NCI-H226 (cell line): ENCODE results near the gene KLF11.
"Not testable (repeated sequence)": the region's sequence is repeated elsewhere in the genome, so short reads cannot be mapped to it uniquely, and the experiment has no call there.

Source experiments
- DNase-seq: peaks from one replicate; pipeline ENCODE4 v3.0.0-alpha.2; 2015

Gene KLF11

DNA sequence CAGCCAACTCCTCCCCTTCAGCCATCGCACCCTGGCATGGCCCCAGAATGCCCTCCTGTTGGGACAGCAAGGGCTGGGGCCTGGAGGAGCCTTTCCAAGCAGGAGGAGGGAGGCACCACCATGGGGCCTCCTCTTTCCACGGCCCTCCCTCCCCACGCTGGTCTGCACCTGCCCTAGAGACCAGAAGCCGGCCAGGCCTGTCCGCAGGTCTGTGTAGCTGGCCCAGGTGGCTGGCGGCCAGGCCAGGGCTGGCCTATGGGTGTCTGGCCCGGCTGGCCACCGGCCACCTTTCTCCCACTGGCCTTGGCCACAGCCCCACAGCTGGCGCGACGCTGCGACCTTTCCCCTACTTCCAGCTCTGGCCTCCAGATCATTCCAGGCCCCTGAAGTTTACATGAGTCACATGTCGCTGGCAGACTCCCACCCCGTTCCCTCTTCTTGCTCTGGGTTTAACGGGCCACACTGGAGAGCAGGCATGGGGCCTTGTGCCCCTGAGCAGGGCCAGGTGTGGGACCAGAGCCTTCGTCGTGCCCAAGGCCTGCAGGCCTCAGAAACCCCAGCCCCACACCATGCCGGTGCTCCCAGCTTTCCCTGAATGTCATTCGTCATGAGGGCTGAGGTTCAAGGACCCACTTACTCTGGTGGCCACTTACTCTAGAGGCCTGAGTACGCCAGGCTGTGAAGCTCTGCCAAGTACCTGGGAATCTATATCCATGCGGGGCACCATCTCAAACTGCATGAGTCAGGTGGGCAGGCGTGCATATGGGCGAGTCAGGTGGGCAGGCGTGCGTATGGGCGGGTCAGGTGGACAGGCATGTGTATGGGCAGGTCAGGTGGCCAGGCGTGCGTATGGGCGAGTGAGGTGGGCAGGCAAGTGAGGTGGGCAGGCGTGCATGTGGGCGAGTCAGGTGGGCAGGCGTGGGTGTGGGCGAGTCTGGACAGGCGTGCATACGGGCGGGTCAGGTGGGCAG, 33.3 kb upstream of the KLF11 start:
- DNase-seq = no peak

DNA sequence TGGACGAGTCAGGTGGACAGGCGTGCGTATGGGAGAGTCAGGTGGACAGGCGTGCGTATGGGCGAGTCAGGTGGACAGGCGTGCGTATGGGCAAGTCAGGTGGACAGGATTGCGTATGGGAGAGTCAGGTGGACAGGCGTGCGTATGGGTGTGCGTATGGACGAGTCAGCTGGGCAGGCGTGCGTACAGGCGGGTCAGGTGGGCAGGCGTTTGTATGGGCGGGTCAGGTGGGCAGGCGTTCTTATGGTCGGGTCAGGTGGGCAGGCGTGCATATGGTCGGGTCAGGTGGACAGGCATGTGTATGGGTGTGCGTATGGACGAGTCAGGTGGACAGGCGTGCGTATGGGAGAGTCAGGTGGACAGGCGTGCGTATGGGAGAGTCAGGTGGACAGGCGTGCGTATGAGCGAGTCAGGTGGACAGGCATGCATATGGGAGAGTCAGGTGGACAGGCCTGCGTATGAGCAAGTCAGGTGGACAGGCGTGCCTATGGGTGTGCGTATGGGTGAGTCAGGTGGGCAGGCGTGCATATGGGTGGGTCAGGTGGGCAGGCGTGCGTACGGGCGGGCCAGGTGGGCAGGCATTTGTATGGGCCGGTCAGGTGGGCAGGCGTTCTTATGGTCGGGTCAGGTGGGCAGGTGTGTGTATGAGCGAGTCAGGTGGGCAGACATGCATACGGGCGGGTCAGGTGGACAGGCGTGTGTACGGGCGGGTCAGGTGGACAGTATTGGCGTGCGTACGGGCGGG, 32.3 kb upstream of the KLF11 start:
- DNase-seq = not testable (repeated sequence)

DNA sequence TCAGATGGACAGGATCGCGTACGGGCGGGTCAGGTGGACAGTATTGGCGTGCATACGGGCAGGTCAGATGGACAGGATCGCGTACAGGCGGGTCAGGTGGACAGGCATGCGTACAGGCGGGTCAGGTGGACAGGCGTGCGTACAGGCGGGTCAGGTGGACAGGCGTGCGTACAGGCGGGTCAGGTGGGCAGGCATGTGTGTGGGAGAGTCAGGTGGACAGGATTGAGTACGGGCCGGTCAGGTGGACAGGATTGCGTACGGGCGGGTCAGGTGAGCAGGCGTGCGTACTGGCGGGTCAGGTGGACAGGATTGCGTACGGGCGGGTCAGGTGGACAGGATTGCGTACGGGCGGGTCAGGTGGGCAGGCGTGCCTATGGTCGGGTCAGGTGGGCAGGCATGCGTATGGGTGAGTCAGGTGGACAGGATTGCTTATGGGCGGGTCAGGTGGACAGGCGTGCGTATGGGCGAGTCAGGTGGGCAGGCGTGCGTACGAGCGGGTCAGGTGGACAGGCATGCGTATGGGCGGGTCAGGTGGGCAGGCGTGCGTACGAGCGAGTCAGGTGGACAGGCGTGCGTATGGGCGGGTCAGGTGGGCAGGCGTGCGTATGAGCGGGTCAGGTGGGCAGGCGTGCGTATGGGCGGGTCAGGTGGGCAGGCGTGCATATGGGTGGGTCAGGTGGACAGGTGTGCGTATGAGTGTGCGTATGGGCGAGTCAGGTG, 31.6 kb upstream of the KLF11 start:
- DNase-seq = not testable (repeated sequence)

DNA sequence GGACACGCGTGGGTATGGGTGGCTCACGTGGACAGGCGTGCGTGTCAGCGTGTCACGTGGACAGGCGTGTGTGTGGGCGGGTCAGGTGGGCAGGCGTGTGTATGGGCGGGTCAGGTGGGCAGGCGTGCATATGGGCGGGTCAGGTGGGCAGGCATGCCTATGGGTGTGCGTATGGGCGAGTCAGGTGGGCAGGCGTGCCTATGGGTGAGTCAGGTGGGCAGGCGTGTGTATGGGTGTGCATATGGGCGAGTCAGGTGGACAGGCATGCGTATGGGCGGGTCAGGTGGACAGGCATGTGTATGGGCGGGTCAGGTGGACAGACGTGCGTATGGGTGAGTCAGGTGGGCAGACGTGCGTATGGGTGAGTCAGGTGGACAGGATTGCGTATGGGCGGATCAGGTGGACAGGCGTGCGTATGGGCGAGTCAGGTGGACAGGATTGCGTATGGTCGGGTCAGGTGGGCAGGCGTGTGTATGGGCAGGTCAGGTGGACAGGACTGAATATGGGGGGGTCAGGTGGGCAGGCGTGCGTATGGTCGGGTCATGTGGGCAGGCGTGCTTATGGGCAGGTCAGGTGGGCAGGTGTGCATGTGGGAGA, 30.9 kb upstream of the KLF11 start:
- DNase-seq = not testable (repeated sequence)

DNA sequence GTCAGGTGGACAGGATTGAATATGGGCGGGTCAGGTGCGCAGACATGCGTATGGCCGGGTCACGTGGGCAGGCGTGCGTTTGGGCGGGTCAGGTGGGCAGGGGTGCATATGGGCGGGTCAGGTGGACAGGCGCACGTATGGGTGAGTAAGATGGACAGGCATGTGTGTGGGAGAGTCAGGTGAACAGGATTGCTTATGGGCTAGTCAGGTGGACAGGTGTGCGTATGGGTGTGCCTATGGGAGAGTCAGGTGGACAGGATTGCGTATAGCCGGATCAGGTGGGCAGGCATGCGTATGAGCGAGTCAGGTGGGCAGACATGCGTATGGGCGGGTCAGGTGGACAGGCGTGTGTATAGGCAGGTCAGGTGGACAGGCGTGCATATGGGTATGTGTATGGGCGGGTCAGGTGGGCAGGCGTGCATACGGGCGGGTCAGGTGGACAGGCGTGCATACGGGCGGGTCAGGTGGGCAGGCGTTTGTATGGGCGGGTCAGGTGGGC, 30.3 kb upstream of the KLF11 start:
- DNase-seq = no peak

DNA sequence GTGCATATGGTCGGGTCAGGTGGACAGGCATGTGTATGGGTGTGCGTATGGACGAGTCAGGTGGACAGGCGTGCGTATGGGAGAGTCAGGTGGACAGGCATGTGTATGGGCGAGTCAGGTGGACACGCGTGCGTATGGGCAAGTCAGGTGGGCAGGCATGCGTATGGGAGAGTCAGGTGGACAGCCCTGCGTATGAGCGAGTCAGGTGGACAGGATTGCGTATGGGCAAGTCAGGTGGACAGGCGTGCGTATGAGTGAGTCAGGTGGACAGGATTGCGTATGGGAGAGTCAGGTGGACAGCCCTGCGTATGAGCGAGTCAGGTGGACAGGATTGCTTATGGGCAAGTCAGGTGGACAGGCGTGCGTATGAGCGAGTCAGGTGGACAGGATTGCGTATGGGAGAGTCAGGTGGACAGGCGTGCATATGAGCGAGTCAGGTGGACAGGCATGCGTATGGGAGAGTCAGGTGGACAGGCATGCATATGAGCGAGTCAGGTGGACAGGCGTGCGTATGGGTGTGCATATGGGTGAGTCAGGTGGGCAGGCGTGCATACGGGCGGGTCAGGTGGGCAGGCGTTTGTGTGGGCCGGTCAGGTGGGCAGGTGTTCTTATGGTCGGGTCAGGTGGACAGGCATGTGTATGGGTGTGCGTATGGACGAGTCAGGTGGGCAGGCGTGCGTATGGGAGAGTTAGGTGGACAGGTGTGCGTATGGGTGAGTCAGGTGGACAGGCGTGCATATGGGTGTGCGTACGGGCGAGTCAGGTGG, 29.5 kb upstream of the KLF11 start:
- not testable (repeated sequence) for DNase-seq

DNA sequence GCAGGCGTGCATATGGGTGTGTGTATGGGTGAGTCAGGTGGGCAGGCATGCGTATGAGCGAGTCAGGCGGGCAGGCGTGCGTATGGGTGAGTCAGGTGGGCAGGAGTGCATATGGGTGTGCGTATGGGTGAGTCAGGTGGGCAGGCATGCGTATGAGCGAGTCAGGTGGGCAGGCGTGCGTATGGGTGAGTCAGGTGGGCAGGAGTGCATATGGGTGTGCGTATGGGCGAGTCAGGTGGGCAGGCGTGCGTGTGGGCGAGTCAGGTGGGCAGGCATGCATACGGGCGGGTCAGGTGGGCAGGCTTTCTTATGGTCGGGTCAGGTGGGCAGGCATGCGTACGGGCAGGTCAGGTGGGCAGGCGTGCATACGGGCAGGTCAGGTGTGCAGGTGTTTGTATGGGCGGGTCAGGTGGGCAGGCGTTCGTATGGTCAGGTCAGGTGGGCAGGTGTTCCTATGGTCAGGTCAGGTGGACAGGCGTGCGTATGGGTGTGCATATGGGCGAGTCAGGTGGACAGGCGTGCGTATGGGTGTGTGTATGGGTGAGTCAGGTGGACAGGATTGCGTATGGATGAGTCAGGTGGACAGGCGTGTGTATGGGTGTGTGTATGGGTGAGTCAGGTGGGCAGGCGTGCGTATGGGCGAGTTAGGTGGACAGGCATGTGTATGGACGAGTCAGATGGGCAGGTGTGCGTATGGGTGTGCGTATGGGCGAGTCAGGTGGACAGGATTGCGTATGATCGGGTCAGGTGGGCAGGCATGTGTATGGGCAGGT, 28.7 kb upstream of the KLF11 start:
- no peak for DNase-seq

DNA sequence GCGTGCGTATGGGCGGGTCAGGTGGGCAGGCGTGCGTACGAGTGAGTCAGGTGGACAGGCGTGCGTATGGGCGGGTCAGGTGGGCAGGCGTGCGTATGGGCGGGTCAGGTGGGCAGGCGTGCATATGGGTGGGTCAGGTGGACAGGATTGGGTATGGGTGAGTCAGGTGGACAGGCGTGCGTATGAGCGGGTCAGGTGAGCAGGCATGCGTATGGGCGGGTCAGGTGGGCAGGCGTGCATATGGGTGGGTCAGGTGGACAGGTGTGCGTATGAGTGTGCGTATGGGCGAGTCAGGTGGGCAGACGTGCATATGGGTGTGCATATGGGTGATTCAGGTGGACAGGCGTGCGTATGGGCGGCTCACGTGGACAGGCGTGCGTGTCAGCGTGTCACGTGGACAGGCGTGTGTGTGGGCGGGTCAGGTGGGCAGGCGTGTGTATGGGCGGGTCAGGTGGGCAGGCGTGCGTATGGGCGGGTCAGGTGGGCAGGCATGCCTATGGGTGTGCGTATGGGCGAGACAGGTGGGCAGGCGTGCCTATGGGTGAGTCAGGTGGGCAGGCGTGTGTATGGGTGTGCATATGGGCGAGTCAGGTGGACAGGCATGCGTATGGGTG, 27.9 kb upstream of the KLF11 start:
- DNase-seq = not testable (repeated sequence)

DNA sequence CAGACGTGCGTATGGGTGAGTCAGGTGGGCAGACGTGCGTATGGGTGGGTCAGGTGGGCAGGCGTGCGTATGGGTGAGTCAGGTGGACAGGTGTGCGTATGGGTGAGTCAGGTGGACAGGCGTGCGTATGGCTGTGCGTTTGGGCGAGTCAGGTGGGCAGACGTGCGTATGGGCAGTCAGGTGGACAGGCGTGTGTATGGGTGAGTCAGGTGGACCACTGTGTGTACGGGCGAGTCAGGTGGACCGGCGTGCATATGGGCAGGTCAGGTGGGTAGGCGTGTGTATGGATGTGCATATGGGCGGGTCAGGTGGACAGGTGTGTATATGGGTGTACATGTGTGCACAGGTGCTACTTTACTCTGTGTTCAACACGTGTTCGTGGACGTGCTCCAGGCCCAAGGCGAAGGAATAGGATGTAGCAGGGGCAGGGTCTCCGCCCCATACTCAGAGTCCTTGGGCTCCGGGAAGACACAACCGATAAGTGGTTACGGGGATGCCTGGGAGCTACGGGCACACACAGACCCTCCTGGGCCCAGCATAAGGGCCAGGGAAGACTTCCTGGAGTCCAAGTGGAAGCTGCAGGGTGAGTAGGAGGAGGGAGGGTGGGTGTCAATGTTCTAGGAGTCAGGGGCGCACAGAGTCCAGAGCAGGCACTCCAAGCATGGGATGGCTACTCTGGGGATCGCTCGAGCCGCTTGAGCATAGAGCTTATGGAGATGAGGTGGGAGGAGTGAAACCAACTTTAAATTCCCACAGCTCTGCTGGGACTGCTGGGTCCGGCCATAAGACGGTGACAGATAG, 27.1 kb upstream of the KLF11 start:
- DNase-seq = no peak

DNA sequence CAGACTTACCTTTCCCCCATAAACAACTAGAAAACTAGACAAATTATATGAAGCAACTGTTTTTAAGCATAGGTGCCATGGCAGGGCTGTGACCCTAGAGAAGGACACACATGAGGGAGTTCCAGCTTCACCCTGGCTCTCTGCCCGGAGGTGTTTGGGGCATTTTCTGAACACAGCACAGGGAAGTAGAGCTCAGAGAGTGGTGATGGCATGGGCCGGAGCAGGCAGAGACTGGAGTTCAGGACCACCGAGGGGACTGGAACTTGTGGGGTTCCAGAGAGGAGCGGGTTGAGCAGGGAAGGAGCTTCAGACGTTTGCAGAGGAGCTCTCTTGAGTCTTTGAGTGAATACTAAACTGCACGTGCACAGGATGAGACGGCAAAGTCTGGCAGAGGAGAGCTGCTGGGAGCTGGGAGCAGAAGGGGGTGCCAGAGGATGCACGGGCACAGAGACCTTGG, 26.5 kb upstream of the KLF11 start:
- DNase-seq = no peak

DNA sequence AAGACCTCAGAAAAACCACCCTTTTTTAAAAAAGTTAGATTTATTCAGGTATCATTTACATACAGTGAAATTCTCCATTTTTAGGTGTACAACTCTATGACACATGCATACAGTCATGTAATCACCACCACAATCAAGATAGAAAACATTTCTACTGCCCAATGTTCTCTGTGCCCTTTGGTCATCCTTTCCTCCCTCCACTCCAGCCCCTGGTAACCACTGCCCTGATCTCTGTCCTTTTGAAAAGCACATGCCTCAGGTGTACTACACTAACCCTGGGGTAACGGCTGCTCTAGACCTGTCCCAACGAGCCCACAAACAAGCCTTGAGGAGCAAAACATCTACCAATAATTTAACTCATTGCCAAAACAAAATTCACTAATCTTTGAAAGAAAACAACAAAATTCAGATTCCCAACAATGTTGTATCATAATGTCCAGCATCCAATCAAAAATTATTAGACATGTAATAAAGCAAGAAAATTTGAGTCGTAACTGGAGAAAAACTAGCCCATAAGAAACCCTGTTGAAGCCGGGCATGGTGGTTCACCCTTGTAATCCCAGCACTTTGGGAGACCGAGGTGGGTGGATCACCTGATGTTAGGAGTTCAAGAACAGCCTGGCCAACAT, 25.9 kb upstream of the KLF11 start:
- DNase-seq = no peak

DNA sequence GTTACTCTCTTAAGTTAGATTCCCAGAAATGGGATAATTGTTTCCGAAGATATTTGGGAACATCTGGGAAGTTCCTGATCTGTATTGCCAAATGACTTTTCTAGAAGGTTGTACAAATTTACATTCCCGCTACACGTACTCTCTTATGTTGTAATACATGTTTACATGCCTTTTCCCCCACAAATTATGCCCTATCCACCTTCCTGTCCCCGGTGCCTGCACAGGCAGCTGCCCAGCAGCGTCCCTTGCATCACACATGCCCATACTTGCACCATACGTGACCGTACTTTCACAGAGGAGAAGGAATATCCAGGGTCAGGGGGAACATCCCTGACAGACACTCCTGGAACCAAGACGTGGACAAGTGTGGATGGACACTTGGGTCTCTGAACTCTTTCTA, 24.2 kb upstream of the KLF11 start:
- DNase-seq = no peak

DNA sequence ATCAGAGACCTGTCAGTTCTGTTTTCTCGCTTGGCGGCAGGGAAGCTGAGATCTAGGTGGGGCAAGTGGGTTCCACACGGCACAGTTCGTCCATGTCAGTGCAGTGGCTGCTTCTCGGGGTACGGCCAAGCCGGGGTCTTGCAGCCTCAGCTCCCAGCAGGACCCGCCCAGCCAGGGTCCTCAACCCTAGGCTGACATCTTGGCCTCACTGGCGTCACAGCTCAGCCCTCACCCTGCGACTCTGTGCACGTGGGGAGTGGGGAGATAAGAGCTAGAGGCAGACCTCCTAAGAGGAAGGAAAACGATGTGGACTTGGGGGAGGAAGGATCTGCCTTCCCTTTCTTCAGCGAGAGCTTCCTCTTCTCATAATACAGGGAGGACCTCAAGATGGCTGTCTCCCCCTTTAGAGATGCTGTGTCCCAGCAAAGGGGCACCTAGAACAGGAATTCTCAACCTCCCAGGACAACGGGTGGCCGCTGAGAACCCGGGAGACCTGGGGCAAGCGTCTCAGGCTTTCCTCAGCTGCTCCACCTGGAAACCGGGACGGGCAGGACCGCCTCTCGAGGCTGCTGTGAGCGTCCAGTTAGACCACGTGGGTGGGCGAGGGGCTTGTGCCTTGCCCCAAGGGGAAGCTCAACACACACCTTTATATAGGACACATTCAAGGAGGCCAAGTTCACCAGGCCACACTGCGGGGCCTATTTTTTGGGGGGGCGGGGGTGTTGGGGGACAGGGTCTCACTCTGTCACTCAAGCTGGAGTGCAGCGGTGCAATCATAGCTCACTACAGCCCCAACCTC, 23.5 kb upstream of the KLF11 start:
- DNase-seq = no peak

DNA sequence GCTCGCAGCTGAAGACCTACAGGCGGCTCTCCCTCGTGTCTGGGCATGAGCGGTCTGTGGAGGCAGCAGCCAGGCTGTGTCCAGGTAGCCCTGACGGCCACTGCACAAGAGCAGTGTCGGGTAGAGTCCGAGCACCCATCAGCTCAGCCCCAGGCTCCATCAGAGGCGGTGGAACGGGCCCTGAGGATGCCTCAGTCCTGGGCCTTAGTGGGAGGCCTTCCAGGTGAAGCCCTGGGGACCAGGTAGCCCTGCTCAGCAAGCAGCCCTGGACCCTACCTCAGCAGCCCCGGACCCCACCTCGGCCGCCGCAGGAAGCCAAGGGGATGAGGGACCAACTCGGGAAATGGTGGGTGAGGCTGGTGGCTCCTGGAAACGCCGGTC, 21.3 kb upstream of the KLF11 start:
- no peak for DNase-seq

DNA sequence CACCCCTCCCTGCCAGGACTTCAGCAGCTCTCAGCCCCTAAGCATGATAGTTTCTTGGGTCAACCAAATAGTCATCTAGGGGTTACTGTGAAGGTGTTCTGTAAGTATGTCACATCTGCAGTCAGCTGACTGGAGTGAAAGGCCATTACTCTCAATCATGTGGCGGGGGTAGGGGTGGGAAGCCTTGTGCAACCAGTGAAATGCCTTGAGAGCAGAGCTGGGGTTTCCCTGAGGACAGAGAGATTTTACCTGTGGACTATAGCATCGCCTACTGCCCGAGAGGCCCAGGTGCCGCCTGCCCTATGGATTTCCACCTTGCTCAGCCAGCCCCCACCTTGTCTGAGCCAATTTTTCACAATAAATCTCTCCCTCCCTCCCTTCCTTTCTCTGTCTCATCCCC, 20.9 kb upstream of the KLF11 start:
- DNase-seq = no peak

DNA sequence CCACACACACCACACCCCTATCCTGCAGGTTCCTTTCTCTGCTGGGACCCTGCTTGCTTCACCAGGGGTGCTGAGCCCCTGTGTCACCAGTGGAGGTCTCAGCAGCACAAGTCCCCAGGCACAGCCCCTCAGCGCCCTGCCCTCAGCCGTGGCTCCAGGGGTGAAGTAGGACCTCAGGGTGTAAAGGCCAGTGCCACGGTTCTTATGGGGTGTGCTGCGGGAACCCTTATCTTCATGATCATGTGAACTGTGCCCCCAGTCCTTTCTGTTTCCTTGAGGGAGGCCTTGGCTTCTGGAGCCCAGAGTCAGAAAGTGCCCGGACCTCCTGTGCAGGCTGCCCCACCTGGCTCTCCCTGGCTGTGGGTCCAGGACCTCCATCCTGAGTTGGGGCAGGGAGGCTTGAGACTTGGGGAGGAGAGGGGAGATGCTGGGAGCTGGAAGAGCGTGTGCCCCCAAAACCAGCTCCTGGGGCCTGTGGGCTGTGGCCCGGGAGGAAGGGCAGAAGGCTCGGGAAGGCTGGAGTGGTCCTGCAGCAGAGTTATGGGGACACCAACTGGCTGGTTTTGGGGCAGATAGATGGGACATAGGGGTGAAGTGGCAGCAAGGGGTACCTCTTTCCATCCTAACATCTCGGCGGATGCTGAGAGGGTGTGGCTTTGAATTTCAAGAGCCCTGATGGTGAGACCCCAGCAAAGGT, 20.2 kb upstream of the KLF11 start:
- DNase-seq = no peak

DNA sequence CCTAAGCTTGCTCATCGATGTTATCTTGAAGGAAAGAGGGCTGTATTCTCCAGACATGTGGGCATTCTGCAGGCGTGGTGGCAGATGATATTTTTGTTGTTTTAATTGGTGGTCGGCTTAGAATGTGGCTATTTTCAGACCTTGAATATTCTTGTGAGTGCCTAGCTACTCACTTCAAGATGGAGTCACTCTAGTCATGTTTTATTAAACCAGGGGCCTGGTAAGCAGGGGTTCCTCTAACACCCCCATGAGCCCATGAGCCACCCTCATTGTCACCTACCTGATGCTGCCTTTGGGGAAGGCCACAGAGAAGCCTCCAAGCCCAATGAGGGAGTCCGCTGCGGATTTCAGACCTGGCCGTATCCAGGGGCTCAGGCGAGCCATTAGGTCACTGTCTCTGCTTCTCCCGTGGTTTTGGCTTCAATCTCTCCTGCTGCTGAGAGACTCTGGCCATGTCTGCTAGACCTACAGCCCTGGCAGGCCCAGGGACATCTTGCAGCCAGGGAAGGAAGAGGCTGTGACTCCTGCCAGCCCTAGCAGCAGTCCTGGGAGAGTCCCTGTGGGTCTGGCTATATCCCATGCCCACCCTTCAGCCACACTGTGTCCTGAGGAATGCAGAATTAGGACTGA, 16.3 kb upstream of the KLF11 start:
- no peak for DNase-seq
